Coronary artery (tissue), 2 donors: ENCODE results near the gene CLTRN.
"Not testable (repeated sequence)": the region's sequence is repeated elsewhere in the genome, so short reads cannot be mapped to it uniquely, and the experiment has no call there.

Experiments
- DNase-seq: peaks from one replicate; pipeline ENCODE4 v3.0.0-alpha.2; 2017; ENCODE audit warnings: low spot score
- H3K27ac ChIP-seq, 2 donors: fragments of 200-600 bp; sonication (generic); one replicate each; pipeline ENCODE4 v1.5.1; 2016 to 2019
- H3K4me3 ChIP-seq: fragments of 200-600 bp; sonication (generic); 2 replicates; pipeline ENCODE4 v1.5.1; 2016; ENCODE audit warnings: mild to moderate bottlenecking, moderate library complexity
- CTCF ChIP-seq: fragments of 200-600 bp; sonication (generic); IDR thresholded peaks from one replicate; pipeline ENCODE4 v1.5.1; 2019; ENCODE audit warnings: antibody characterized with exemption

CLTRN gene

GRCh38 chrX:15664487-15665444 is at the start of gene CLTRN:
Gene CLTRN (minus strand): TSS chrX:15664805. CDS start chrX:15664775, 30 bp downstream.
- Histone ChIP-seq H3K27ac (no peak within 1 kb of the TSS), H3K4me3 (no peak within 1 kb of the TSS)
- TF ChIP-seq CTCF = no peak
- DNase-seq = no peak

GRCh38 chrX:15704273-15704672 is 39.7 kb upstream of the CLTRN start:
- DNase-seq, H3K4me3 ChIP-seq, H3K27ac ChIP-seq: not testable (repeated sequence)

GRCh38 chrX:15703809-15704208 is 39.2 kb upstream of the CLTRN start:
- H3K27ac ChIP-seq, H3K4me3 ChIP-seq, DNase-seq: not testable (repeated sequence)

GRCh38 chrX:15702488-15703371 is 38.1 kb upstream of the CLTRN start:
- DNase-seq = no peak
- no peak for TF ChIP-seq CTCF
- H3K27ac ChIP-seq = no peak overlapping the region
- no peak overlapping the region for H3K4me3 ChIP-seq

GRCh38 chrX:15696516-15696915 is 31.9 kb upstream of the CLTRN start:
- no peak overlapping the region for H3K4me3 ChIP-seq
- no peak overlapping the region for H3K27ac ChIP-seq
- no peak for DNase-seq
- TF ChIP-seq CTCF = no peak

- Histone ChIP-seq H3K4me3 (no peak overlapping the region), H3K27ac (no peak overlapping the region)
- TF ChIP-seq CTCF = no peak
- DNase-seq = no peak
These were observed 30.4 kb upstream of the CLTRN start for GRCh38 chrX:15694941-15695451.

- DNase-seq = no peak
- H3K4me3 ChIP-seq = no peak overlapping the region
- peak; percentile 73 for TF ChIP-seq CTCF
- H3K27ac ChIP-seq = no peak overlapping the region
These were observed 22.4 kb upstream of the CLTRN start for GRCh38 chrX:15686818-15687685.
